Trophoblast cell (in vitro differentiated cells and primary cell): Measurements from ENCODE around the gene ARHGAP25.

ENCODE experiments used
- DNase-seq, 2 donors: peaks; one replicate each; pipeline ENCODE4 v3.0.0-alpha.2; 2016
- H2AFZ ChIP-seq: 2 replicates; pipeline ENCODE4 v1.6.1; 2013; ENCODE audit warnings: low read length, moderate library complexity, mild to moderate bottlenecking; ENCODE audit not compliant: insufficient read depth, poor library complexity
- H2AK5ac ChIP-seq: 2 replicates; pipeline ENCODE4 v1.6.1; 2013; ENCODE audit warnings: mild to moderate bottlenecking, low read length
- H2BK120ac ChIP-seq: 2 replicates; pipeline ENCODE4 v1.6.1; 2013; ENCODE audit warnings: low read length, mild to moderate bottlenecking, moderate library complexity; ENCODE audit not compliant: insufficient read depth, poor library complexity
- H2BK12ac ChIP-seq: 2 replicates; pipeline ENCODE4 v1.6.1; 2013; ENCODE audit warnings: mild to moderate bottlenecking, low read length, moderate library complexity
- H2BK5ac ChIP-seq: 2 replicates; pipeline ENCODE4 v1.6.1; 2013; ENCODE audit warnings: low read length, low read depth, moderate library complexity, mild to moderate bottlenecking; ENCODE audit not compliant: poor library complexity
- H3K14ac ChIP-seq: 2 replicates; pipeline ENCODE4 v1.6.1; 2013; ENCODE audit warnings: mild to moderate bottlenecking, low read length
- H3K18ac ChIP-seq: 2 replicates; pipeline ENCODE4 v1.6.1; 2013; ENCODE audit warnings: mild to moderate bottlenecking, low read length
- H3K23ac ChIP-seq: 2 replicates; pipeline ENCODE4 v1.6.1; 2013; ENCODE audit warnings: low read length
- H3K27ac ChIP-seq: 2 replicates; pipeline ENCODE4 v1.5.1; 2013; ENCODE audit warnings: low read depth, mild to moderate bottlenecking, inconsistent platforms, low read length, moderate library complexity
- H3K27me3 ChIP-seq: 2 replicates; pipeline ENCODE4 v1.6.1; 2013; ENCODE audit warnings: inconsistent platforms, mild to moderate bottlenecking, low read length, moderate library complexity; ENCODE audit not compliant: insufficient read depth
- H3K36me3 ChIP-seq, 2 experiments: 1 replicate in 1 of 2; 2 replicates in 1 of 2; pipeline ENCODE4 v1.6.1; 2013; ENCODE audit warnings: low read length in 2 of 2, mild to moderate bottlenecking in 2 of 2, moderate library complexity in 1 of 2; ENCODE audit not compliant: insufficient read depth in 2 of 2, control insufficient read depth in 1 of 2
- H3K4ac ChIP-seq: 2 replicates; pipeline ENCODE4 v1.6.1; 2013; ENCODE audit warnings: low read depth, mild to moderate bottlenecking, low read length, moderate library complexity
- H3K4me1 ChIP-seq, 2 experiments: 1 replicate in 1 of 2; 2 replicates in 1 of 2; pipeline ENCODE4 v1.6.1; 2013; ENCODE audit warnings: low read length in 2 of 2, mild to moderate bottlenecking in 2 of 2, moderate library complexity in 1 of 2; ENCODE audit not compliant: insufficient read depth in 2 of 2, control insufficient read depth in 1 of 2
- H3K4me2 ChIP-seq: 2 replicates; pipeline ENCODE4 v1.6.1; 2013; ENCODE audit warnings: inconsistent platforms, mild to moderate bottlenecking, low read length, moderate library complexity
- H3K4me3 ChIP-seq: 2 replicates; pipeline ENCODE4 v1.5.1; 2013; ENCODE audit warnings: mild to moderate bottlenecking, low read depth, low read length, inconsistent platforms
- H3K79me1 ChIP-seq: one replicate; pipeline ENCODE4 v1.6.1; 2013; ENCODE audit warnings: low read length
- H3K79me2 ChIP-seq: 2 replicates; pipeline ENCODE4 v1.6.1; 2013; ENCODE audit warnings: low read length, mild to moderate bottlenecking; ENCODE audit not compliant: control insufficient read depth, insufficient read depth, poor library complexity
- H3K9ac ChIP-seq: 2 replicates; pipeline ENCODE4 v1.6.1; 2013; ENCODE audit warnings: mild to moderate bottlenecking, low read length
- H3K9me3 ChIP-seq: 2 replicates; pipeline ENCODE4 v1.6.1; 2013; ENCODE audit warnings: low read depth, mild to moderate bottlenecking, control low read depth, inconsistent platforms, low read length; ENCODE audit not compliant: insufficient read depth
- H4K12ac ChIP-seq: 2 replicates; pipeline ENCODE4 v1.6.1; 2013; ENCODE audit warnings: low read depth, mild to moderate bottlenecking, low read length, moderate library complexity
- H4K8ac ChIP-seq: 2 replicates; pipeline ENCODE4 v1.6.1; 2013; ENCODE audit warnings: low read depth, mild to moderate bottlenecking, low read length, moderate library complexity
- H4K91ac ChIP-seq: one replicate; pipeline ENCODE4 v1.6.1; 2013; ENCODE audit warnings: low read depth, mild to moderate bottlenecking, low read length, moderate library complexity
- WGBS: extraction: QIAGEN DNeasy Blood & Tissue Kit; methylation state at CpG from one replicate; pipeline ENCODE4 v1.1.7; 2013; ENCODE audit warnings: missing lambda C conversion rate; ENCODE audit not compliant: insufficient read length, insufficient coverage; ENCODE audit errors: extremely low coverage; 5-methylcytosine and 5-hydroxymethylcytosine counted together

ARHGAP25 gene

DNA sequence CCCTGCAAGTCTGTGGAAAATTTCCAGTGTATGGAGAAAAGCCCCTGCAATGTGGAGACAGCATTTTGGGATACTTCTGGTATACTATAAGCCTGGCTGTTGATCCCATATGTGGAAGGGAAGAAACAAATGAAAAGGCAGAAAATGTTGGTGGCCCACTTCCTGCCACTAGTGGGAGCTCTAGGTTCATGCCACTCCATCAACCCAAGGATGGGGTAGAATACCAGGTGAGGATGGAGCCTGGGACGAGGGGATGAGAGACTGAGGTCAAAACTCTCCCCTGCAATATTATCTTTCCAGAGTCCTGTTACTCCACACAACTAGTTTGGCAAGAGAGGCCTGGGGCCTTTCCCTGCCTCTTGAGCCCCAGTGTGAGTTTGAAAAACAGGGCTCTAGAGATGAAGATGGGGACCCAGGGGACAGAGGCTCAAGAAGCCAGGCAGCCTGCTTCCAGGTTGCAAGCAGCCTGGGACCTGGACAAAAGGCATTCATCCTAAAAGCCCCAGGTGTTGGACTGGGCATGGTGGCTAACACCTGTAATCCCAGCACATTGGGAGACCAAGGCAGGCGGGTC lies 104.7 kb downstream of the ARHGAP25 start:
- Histone ChIP-seq H3K14ac (no peak overlapping the region), H3K79me1 (no peaks in the 10 kb centered on the region), H2BK5ac (no peak overlapping the region), H4K91ac (no peak overlapping the region), H2AFZ (no peak overlapping the region), H3K36me3 (no peaks in the 10 kb centered on the region), H4K12ac (no peak overlapping the region), H3K9me3 (peaks cover 6% of the 10 kb centered on the region), H3K4me1 (no peaks in the 10 kb centered on the region), H2AK5ac (no peak overlapping the region), H3K4me2 (no peak overlapping the region), H3K27me3 (no peaks in the 10 kb centered on the region), H3K27ac (no peak overlapping the region), H3K4ac (no peak overlapping the region), H3K79me2 (no peaks in the 10 kb centered on the region), H3K9ac (no peak overlapping the region), H3K4me3 (no peak overlapping the region), H2BK120ac (no peak overlapping the region), H2BK12ac (no peak overlapping the region), H4K8ac (no peak overlapping the region), H3K18ac (no peak overlapping the region), H3K23ac (no peak overlapping the region)
- DNase-seq = peak in 1 of 2 donors; percentile 72
- no CpG with 5 or more reads among the region's 2 CpGs for WGBS

DNA sequence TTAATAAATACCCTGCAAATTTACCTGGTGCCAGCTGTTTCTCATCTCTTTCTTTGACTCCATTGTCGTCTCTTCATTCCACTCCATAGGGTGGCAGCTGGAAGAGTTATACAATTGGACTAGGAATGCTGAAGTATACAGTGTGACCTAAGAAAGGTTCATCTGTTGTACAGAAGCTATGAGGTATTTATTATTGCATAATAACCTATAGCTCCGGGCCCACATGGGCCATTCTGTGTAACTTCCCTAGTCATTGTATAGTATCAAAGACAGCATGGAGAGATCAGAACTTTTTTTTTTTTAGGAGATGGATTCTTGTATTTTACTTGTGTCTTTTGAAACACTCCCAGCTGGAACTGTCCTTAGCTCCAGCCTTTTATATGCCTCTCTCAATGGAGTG lies 110.4 kb downstream of the ARHGAP25 start:
- H2BK5ac ChIP-seq = no peak overlapping the region
- H3K27me3 ChIP-seq = no peaks in the 10 kb centered on the region
- no peak overlapping the region for H3K23ac ChIP-seq
- H2AFZ ChIP-seq = no peak overlapping the region
- no peaks in the 10 kb centered on the region for H3K79me2 ChIP-seq
- H3K36me3 ChIP-seq = no peaks in the 10 kb centered on the region
- no peak overlapping the region for H3K4me3 ChIP-seq
- H2BK12ac ChIP-seq = no peak overlapping the region
- H4K8ac ChIP-seq = no peak overlapping the region
- no peak overlapping the region for H3K9ac ChIP-seq
- H3K14ac ChIP-seq = no peak overlapping the region
- no peaks in the 10 kb centered on the region for H3K9me3 ChIP-seq
- no peaks in the 10 kb centered on the region for H3K4me1 ChIP-seq
- no peak overlapping the region for H3K4ac ChIP-seq
- no peak overlapping the region for H2AK5ac ChIP-seq
- H4K12ac ChIP-seq = no peak overlapping the region
- H4K91ac ChIP-seq = no peak overlapping the region
- no CpG with 5 or more reads among the region's 2 CpGs for WGBS
- no peaks in the 10 kb centered on the region for H3K79me1 ChIP-seq
- no peak overlapping the region for H3K4me2 ChIP-seq
- DNase-seq = peak in 1 of 2 donors; percentile 44
- H3K18ac ChIP-seq = no peak overlapping the region
- no peak overlapping the region for H3K27ac ChIP-seq
- H2BK120ac ChIP-seq = no peak overlapping the region

DNA sequence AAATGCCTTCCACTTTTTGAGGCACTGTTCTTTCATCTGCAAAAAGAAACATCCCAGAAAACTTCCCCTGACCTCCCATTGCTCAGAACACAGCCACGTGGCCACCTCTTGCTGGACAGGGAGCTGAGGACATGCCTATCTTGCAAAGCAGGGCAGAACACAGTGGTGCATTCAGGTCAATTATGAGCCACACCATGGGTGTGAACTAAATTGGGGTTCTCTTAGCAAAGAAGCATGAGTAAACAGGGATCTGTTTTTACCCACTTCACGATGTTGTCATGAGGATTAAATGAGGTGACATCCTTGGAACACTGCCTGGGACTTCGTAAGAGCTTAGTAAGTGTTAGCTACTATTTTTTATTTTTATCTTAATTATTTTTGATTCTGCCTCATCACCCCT lies 111.5 kb downstream of the ARHGAP25 start:
- Histone ChIP-seq H3K36me3 (no peaks in the 10 kb centered on the region), H3K18ac (no peak overlapping the region), H3K4ac (no peak overlapping the region), H3K9me3 (no peaks in the 10 kb centered on the region), H3K4me2 (no peak overlapping the region), H3K79me1 (no peaks in the 10 kb centered on the region), H2BK5ac (no peak overlapping the region), H4K12ac (no peak overlapping the region), H3K23ac (no peak overlapping the region), H2AK5ac (no peak overlapping the region), H3K27ac (no peak overlapping the region), H2AFZ (no peak overlapping the region), H4K91ac (no peak overlapping the region), H3K9ac (no peak overlapping the region), H2BK12ac (no peak overlapping the region), H3K14ac (no peak overlapping the region), H3K27me3 (no peaks in the 10 kb centered on the region), H3K4me3 (no peak overlapping the region), H2BK120ac (no peak overlapping the region), H4K8ac (no peak overlapping the region), H3K4me1 (no peaks in the 10 kb centered on the region), H3K79me2 (no peaks in the 10 kb centered on the region)
- DNase-seq = no peak
- no CpG with 5 or more reads among the region's 3 CpGs for WGBS

DNA sequence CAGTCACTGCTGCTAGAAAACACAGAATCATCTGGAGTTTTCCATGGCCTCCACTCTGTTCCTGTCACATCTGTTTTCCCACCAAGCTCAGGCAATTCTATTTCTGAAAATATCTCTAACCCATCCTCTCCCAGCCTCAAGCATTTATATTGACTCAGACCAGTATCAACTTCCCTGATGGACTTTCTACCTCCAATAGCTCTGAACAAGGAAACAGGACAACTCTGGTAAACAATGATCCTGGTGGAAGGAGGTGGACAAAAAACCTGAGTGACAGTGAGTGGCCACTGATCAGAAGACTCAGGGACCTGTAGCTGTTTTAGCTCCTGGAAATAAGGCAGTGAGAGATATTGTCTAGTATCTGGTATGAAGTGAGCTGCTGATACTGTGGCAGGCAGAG lies 113.1 kb downstream of the ARHGAP25 start:
- Histone ChIP-seq H3K27ac (no peak overlapping the region), H2AK5ac (no peak overlapping the region), H4K12ac (no peak overlapping the region), H3K4me3 (no peak overlapping the region), H3K9me3 (no peaks in the 10 kb centered on the region), H4K91ac (no peak overlapping the region), H3K14ac (no peak overlapping the region), H3K36me3 (no peaks in the 10 kb centered on the region), H2BK5ac (no peak overlapping the region), H3K79me1 (no peaks in the 10 kb centered on the region), H3K18ac (no peak overlapping the region), H4K8ac (no peak overlapping the region), H3K4ac (no peak overlapping the region), H2AFZ (no peak overlapping the region), H3K4me2 (no peak overlapping the region), H3K9ac (no peak overlapping the region), H3K23ac (no peak overlapping the region), H3K4me1 (no peaks in the 10 kb centered on the region), H2BK120ac (no peak overlapping the region), H3K27me3 (no peaks in the 10 kb centered on the region), H3K79me2 (no peaks in the 10 kb centered on the region), H2BK12ac (no peak overlapping the region)
- no peak for DNase-seq
